Measurements from ENCODE around the gene GRAP.

The GRAP gene

GRCh38 chr17:18984273-18985114 lies 62.3 kb downstream of the GRAP start:
- no peak for DNase-seq (ENCODE audit: low read depth)

GRCh38 chr17:18981642-18982424 lies 64.9 kb downstream of the GRAP start:
- DNase-seq (ENCODE audit: low read depth), result peak; percentile 41

- no peak for DNase-seq (ENCODE audit: low read depth)
These were observed 65.5 kb downstream of the GRAP start for GRCh38 chr17:18981335-18981641.

GRCh38 chr17:18980682-18981334 lies 65.9 kb downstream of the GRAP start:
- DNase-seq (ENCODE audit: low read depth), result no peak

- no peak for DNase-seq (ENCODE audit: low read depth)
These were observed 68.1 kb downstream of the GRAP start for GRCh38 chr17:18978655-18979054.

GRCh38 chr17:18978050-18978449 lies 68.7 kb downstream of the GRAP start:
- DNase-seq (ENCODE audit: low read depth), result no peak

- DNase-seq (ENCODE audit: low read depth), result no peak
These were observed 69.1 kb downstream of the GRAP start for GRCh38 chr17:18977646-18978045.

GRCh38 chr17:18977021-18977420 lies 69.7 kb downstream of the GRAP start:
- no peak for DNase-seq (ENCODE audit: low read depth)

- no peak for DNase-seq (ENCODE audit: low read depth)
These were observed 70.6 kb downstream of the GRAP start for GRCh38 chr17:18976201-18976600.

GRCh38 chr17:18975597-18975996 lies 71.2 kb downstream of the GRAP start:
- no peak for DNase-seq (ENCODE audit: low read depth)

- DNase-seq (ENCODE audit: low read depth), result no peak
These were observed 72.2 kb downstream of the GRAP start for GRCh38 chr17:18974407-18975149.

GRCh38 chr17:18971801-18972200 lies 75.0 kb downstream of the GRAP start:
- no peak for DNase-seq (ENCODE audit: low read depth)

All from HS-5 (cell line).